Lung (tissue), 12 donors: ENCODE measurements around the gene YY1AP1. TPM values are rescaled to one million over a fixed set of nuclear protein-coding genes. Genes with fewer than 3 reads are reported as not detected.
"Not testable (repeated sequence)": the region's sequence is repeated elsewhere in the genome, so short reads cannot be mapped to it uniquely, and the experiment has no call there.

ENCODE experiments used
- ATAC-seq: fragments of 200-7000 bp; cut with Tn5 transposase; one replicate; pipeline ENCODE4 v1.9.1; 2020; ENCODE audit warnings: moderate number of reproducible peaks; ENCODE audit not compliant: insufficient read depth, low FRiP score
- DNase-seq, 3 donors: peaks; one replicate each; pipeline ENCODE4 v3.0.0-alpha.2; 2013 to 2017
- H3K27ac ChIP-seq, 2 donors: one replicate each; pipeline ENCODE4 v1.5.1; 2013; ENCODE audit warnings: mild to moderate bottlenecking in 2 of 2, moderate library complexity in 2 of 2, control low read depth in 1 of 2, inconsistent platforms in 1 of 2, low read depth in 1 of 2, low read length in 1 of 2
- H3K27me3 ChIP-seq, 3 donors: one replicate each; pipeline ENCODE4 v1.5.1; 2013; ENCODE audit warnings: low read length in 2 of 3; ENCODE audit not compliant: control insufficient read depth in 3 of 3, insufficient read depth in 3 of 3
- H3K36me3 ChIP-seq, 4 donors: one replicate each; pipeline ENCODE4 v1.5.1; 2013; ENCODE audit warnings: low read length in 4 of 4, mild to moderate bottlenecking in 1 of 4, moderate library complexity in 1 of 4; ENCODE audit not compliant: control insufficient read depth in 4 of 4, insufficient read depth in 4 of 4
- H3K4me1 ChIP-seq, 5 donors: one replicate each; pipeline ENCODE4 v1.5.1; 2013; ENCODE audit warnings: low read length in 5 of 5, mild to moderate bottlenecking in 2 of 5, moderate library complexity in 1 of 5; ENCODE audit not compliant: control insufficient read depth in 5 of 5, insufficient read depth in 5 of 5
- H3K4me3 ChIP-seq: one replicate; pipeline ENCODE4 v1.5.1; 2013; ENCODE audit warnings: mild to moderate bottlenecking, control low read depth, moderate library complexity
- H3K9ac ChIP-seq, 2 donors: one replicate each; pipeline ENCODE4 v1.5.1; 2013; ENCODE audit warnings: low read length in 2 of 2, control low read depth in 1 of 2; ENCODE audit not compliant: insufficient read depth in 1 of 2
- H3K9me3 ChIP-seq, 4 donors: one replicate each; pipeline ENCODE4 v1.5.1; 2013; ENCODE audit warnings: low read length in 3 of 4, mild to moderate bottlenecking in 1 of 4, moderate library complexity in 1 of 4; ENCODE audit not compliant: control insufficient read depth in 4 of 4, insufficient read depth in 3 of 4
- WGBS, 2 donors: extraction: QIAGEN DNeasy Blood & Tissue Kit; methylation state at CpG; one replicate each; pipeline ENCODE4 v1.1.7; 2013; 5-methylcytosine and 5-hydroxymethylcytosine counted together
- polyA plus RNA-seq, 2 donors: library from polyadenylated mRNA; stranded (reverse); fragments of 200-250 nt; gene quantifications; one replicate each; pipeline ENCODE4 v1.2.1, GENCODE V29; 2013
- total RNA-seq, 2 donors: library from RNA; depleted of rRNA in 1 of 2; stranded (reverse); fragments of >200 nt in 1 of 2; gene quantifications; one replicate each; pipeline ENCODE4 v1.2.1, GENCODE V29; 2014 to 2021
- TF ChIP-seq, protein P1 (sequence below): IDR thresholded peaks from 2 replicates; pipeline ENCODE4 v1.5.1; 2012; ENCODE audit warnings: mild to moderate bottlenecking; ENCODE audit errors: control extremely low read depth, extremely low read depth
- donor health status: control.
- donor health status: control.
- donor health status: Bipolar disorder and iron deficiency.
- donor health status: healthy.
- donor health status: DM: yes; HTN: yes; CAD: no.

The YY1AP1 gene
- total and polyA plus RNA-seq, 4 donors, result 25.7 to 177 (median 48.3) TPM

DNA sequence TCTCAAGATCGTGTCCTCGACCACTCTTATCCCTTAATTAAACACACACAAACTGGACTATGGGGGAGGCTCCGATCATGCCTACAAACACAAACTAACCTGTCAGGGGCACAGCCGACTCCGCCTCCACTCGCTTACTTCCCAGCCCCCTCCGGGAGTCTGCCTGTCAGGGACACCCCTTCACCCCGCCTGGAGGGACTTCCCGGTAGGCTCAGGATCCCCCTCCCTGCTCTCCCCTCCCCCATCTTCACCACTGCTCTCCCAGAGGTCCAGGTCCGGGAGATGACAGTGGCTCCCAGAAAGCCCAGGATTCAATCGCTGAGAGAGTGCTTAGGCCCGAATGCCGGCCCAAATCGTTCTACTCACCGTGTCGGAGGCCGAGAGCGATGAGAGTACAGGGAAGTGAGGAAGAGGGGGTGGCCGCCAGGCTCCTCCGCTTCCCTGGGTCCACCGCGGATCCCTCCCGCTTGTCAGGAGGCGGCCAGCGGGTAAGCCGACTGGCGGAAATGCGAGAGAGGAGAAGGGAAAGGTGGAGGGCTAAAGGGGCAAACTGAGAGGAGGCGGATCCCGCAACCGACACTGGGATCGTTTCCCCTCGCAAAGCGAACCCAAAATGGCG lies 760 bp downstream of the YY1AP1 start:
- Histone ChIP-seq H3K27ac (peak overlapping the region; percentile 83 to 97), H3K9ac (peak overlapping the region; percentile 73 to 89), H3K4me3 (peak overlapping the region; percentile 82), H3K4me1 (peaks cover 3 to 11% (median 6%) of the 10 kb centered on the region in 5 donors)
- DNase-seq, result peak in 1 of 3 donors; percentile 28
- not testable (repeated sequence) for H3K36me3 ChIP-seq, H3K27me3 ChIP-seq, H3K9me3 ChIP-seq
- ATAC-seq, result peak; percentile 25
- 0% methylated on average over 26 to 27 of the region's 35 CpGs for WGBS, 2 donors

DNA sequence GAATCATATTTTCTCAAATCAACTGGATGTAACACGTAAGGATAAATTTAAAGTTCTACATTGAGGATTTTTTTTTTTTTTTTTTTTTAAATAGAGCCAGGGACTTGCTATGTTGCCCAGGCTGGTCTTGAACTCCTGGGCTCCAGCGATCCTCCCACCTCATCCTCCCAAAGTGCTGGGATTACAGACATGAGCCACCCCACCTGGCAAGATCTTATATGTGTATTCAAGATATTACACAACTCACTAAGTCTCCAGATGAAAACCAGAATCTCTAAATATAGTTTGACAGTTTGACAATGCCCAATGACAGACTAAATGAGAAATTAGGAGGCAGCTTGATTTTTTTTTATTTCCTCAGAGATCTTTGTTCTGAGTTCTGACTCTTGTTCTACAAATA lies 6.8 kb downstream of the YY1AP1 start:
- TF ChIP-seq, protein P1, sequence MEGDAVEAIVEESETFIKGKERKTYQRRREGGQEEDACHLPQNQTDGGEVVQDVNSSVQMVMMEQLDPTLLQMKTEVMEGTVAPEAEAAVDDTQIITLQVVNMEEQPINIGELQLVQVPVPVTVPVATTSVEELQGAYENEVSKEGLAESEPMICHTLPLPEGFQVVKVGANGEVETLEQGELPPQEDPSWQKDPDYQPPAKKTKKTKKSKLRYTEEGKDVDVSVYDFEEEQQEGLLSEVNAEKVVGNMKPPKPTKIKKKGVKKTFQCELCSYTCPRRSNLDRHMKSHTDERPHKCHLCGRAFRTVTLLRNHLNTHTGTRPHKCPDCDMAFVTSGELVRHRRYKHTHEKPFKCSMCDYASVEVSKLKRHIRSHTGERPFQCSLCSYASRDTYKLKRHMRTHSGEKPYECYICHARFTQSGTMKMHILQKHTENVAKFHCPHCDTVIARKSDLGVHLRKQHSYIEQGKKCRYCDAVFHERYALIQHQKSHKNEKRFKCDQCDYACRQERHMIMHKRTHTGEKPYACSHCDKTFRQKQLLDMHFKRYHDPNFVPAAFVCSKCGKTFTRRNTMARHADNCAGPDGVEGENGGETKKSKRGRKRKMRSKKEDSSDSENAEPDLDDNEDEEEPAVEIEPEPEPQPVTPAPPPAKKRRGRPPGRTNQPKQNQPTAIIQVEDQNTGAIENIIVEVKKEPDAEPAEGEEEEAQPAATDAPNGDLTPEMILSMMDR, result no peak
- WGBS, 2 donors, result 87 to 95% methylated on average over 2 of the region's 2 CpGs

DNA sequence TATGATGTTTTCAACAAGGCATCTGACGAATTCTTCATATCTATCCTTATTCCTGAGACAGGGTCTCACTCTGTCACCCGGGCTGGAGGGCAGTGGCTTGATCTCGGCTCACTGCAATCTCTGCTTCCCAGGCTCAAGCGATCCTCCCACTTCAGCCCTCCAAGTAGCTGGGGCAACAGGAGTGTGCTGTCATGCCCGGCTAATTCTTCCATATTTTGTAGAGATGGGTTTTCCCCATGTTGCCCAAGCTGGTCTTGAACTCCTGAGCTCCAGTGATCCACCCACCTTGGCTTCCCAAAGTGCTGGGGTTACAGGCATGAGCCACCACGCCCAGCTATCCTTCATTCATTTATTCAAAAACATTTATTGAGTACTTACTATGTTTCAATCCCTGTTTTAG lies 8.0 kb downstream of the YY1AP1 start:
- Histone ChIP-seq H3K27me3 (no peaks in the 10 kb centered on the region), H3K36me3 (peaks cover 7 to 32% (median 19%) of the 10 kb centered on the region in 4 donors), H3K9me3 (no peaks in the 10 kb centered on the region), H3K27ac (no peak overlapping the region), H3K4me3 (no peak overlapping the region), H3K4me1 (peaks cover 0 to 5% (median 0%) of the 10 kb centered on the region in 5 donors), H3K9ac (no peak overlapping the region)
- TF ChIP-seq, protein P1, result no peak
- no peak for ATAC-seq
- DNase-seq, result no peak
- WGBS, 2 donors, result 89 to 93% methylated on average over 6 of the region's 6 CpGs

More for the DNA sequence above, 6.8 kb downstream of the YY1AP1 start:
- H3K4me1 ChIP-seq, result peaks cover 0 to 6% (median 5%) of the 10 kb centered on the region in 5 donors
- no peak overlapping the region for H3K27ac ChIP-seq
- ATAC-seq (no peak), DNase-seq (no peak)
- no peaks in the 10 kb centered on the region for H3K9me3 ChIP-seq
- no peak overlapping the region for H3K9ac ChIP-seq
- H3K27me3 ChIP-seq, result no peaks in the 10 kb centered on the region
- H3K4me3 ChIP-seq, result no peak overlapping the region
- H3K36me3 ChIP-seq, result peaks cover 4 to 28% (median 10%) of the 10 kb centered on the region in 4 donors

DNA sequence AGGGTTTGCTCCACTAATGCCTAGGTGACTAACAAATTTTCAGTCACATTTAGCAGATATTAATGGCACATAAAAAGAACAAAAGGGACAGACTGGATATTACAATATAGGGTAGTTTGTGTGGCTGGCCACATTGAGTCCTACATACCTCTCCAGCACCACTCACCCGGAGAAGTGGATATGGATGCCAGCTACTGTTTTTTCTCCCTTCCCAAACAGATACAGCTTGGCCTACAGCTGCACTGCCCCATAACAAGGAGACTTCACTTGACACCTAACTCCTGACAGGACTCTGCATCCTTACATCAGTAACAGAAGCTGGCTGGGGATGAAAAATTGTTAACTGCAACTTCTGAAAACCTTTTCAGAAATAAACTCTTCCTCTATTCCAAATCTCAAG lies 9.6 kb downstream of the YY1AP1 start:
- not testable (repeated sequence) for H3K27ac ChIP-seq, ATAC-seq, H3K27me3 ChIP-seq, DNase-seq, H3K9me3 ChIP-seq, H3K9ac ChIP-seq, H3K4me3 ChIP-seq, H3K4me1 ChIP-seq
- 92 to 95% methylated on average over 1 of the region's 1 CpG for WGBS, 2 donors
- peaks cover 9 to 41% (median 26%) of the 10 kb centered on the region in 4 donors for H3K36me3 ChIP-seq
